Measurements from ENCODE around the gene RAB32.

Gene RAB32

DNA sequence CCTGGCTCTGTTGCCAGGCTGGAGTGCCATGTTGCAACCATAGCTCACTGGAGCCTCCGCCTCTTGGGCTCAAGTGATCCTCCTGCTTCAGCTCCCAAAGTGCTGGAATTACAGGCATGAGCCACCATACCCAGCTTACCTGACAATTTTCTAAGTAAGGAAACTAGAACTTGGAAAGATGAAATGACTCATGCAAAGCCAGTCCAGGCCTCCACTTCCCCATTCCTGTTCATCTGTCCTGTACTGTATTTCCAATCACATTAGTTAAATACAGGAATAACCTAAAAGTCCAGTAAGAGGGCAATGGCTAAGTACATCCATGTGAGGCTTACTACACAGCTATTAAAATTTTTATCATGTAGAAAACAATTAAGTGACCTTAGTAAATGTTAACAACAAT lies 46.9 kb downstream of the RAB32 start:
- Histone ChIP-seq H3K4me1 (no peaks in the 10 kb centered on the region), H3K27ac (no peak overlapping the region), H3K4me2 (ENCODE audit: low read length) (no peak overlapping the region), H3K4me3 (ENCODE audit: low read depth, low read length) (no peak overlapping the region), H3K36me3 (ENCODE audit: control insufficient read depth, insufficient read depth, low read length) (no peaks in the 10 kb centered on the region), H3K9ac (no peak overlapping the region), H3K27me3 (ENCODE audit: control insufficient read depth, insufficient read depth, low read length) (no peaks in the 10 kb centered on the region), H3K9me3 (ENCODE audit: control insufficient read depth, low read length) (no peaks in the 10 kb centered on the region), H3K79me2 (no peaks in the 10 kb centered on the region), H2AFZ (no peak overlapping the region)
- TF ChIP-seq, protein P1, sequence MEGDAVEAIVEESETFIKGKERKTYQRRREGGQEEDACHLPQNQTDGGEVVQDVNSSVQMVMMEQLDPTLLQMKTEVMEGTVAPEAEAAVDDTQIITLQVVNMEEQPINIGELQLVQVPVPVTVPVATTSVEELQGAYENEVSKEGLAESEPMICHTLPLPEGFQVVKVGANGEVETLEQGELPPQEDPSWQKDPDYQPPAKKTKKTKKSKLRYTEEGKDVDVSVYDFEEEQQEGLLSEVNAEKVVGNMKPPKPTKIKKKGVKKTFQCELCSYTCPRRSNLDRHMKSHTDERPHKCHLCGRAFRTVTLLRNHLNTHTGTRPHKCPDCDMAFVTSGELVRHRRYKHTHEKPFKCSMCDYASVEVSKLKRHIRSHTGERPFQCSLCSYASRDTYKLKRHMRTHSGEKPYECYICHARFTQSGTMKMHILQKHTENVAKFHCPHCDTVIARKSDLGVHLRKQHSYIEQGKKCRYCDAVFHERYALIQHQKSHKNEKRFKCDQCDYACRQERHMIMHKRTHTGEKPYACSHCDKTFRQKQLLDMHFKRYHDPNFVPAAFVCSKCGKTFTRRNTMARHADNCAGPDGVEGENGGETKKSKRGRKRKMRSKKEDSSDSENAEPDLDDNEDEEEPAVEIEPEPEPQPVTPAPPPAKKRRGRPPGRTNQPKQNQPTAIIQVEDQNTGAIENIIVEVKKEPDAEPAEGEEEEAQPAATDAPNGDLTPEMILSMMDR (IDR thresholded peaks at IDR 0.05) = no peak

GRCh38 chr6:146592451-146592850 lies 48.8 kb downstream of the RAB32 start:
- Histone ChIP-seq H3K79me2 (no peaks in the 10 kb centered on the region), H3K27me3 (ENCODE audit: control insufficient read depth, insufficient read depth, low read length) (no peaks in the 10 kb centered on the region), H3K4me3 (ENCODE audit: low read depth, low read length) (no peak overlapping the region), H3K36me3 (ENCODE audit: control insufficient read depth, insufficient read depth, low read length) (no peaks in the 10 kb centered on the region), H3K4me2 (ENCODE audit: low read length) (no peak overlapping the region), H3K9ac (no peak overlapping the region), H3K9me3 (ENCODE audit: control insufficient read depth, low read length) (no peaks in the 10 kb centered on the region), H2AFZ (no peak overlapping the region), H3K27ac (no peak overlapping the region), H3K4me1 (no peaks in the 10 kb centered on the region)
- TF ChIP-seq, protein P1 (IDR thresholded peaks at IDR 0.05) = no peak

- TF ChIP-seq, protein P1 (IDR thresholded peaks at IDR 0.05) = no peak
- H3K36me3 ChIP-seq (ENCODE audit: control insufficient read depth, insufficient read depth, low read length) = no peaks in the 10 kb centered on the region
These were observed 50.4 kb downstream of the RAB32 start for GRCh38 chr6:146593986-146594385.

DNA sequence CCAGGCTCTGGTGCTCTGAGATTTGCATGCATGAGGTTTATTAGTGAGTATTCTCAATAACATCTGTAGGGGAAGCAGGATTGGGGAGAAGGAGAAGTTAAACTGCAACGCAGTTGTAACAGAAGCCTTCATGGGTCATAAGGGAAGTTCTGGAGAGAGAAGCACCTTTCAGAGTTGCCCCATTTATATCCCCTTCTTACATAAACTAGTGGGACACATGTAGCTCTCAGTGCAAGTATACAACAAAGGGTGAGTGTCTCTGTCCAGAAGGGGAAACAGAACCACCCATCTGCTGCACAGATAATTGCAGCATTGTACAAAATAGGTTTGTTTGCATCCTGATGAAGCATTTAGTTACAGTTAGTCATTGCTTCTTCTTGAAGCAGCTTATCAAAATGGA lies 50.9 kb downstream of the RAB32 start:
- Histone ChIP-seq H3K4me3 (ENCODE audit: low read depth, low read length) (no peak overlapping the region), H3K4me2 (ENCODE audit: low read length) (no peak overlapping the region), H3K27ac (no peak overlapping the region), H3K27me3 (ENCODE audit: control insufficient read depth, insufficient read depth, low read length) (no peaks in the 10 kb centered on the region), H3K79me2 (no peaks in the 10 kb centered on the region), H3K36me3 (ENCODE audit: control insufficient read depth, insufficient read depth, low read length) (no peaks in the 10 kb centered on the region), H3K4me1 (no peaks in the 10 kb centered on the region), H2AFZ (no peak overlapping the region), H3K9ac (no peak overlapping the region), H3K9me3 (ENCODE audit: control insufficient read depth, low read length) (no peaks in the 10 kb centered on the region)
- TF ChIP-seq, protein P1 (IDR thresholded peaks at IDR 0.05) = no peak

More at GRCh38 chr6:146593986-146594385, 50.4 kb downstream of the RAB32 start:
- H3K9me3 ChIP-seq (ENCODE audit: control insufficient read depth, low read length) = no peaks in the 10 kb centered on the region
- no peaks in the 10 kb centered on the region for H3K27me3 ChIP-seq (ENCODE audit: control insufficient read depth, insufficient read depth, low read length)
- no peaks in the 10 kb centered on the region for H3K4me1 ChIP-seq
- H2AFZ ChIP-seq = no peak overlapping the region
- no peak overlapping the region for H3K27ac ChIP-seq
- H3K79me2 ChIP-seq = no peaks in the 10 kb centered on the region
- no peak overlapping the region for H3K4me3 ChIP-seq (ENCODE audit: low read depth, low read length)
- no peak overlapping the region for H3K9ac ChIP-seq
- no peak overlapping the region for H3K4me2 ChIP-seq (ENCODE audit: low read length)

GRCh38 chr6:146595972-146596731 lies 52.5 kb downstream of the RAB32 start:
- H3K4me1 ChIP-seq = no peaks in the 10 kb centered on the region
- H3K79me2 ChIP-seq = no peaks in the 10 kb centered on the region
- H2AFZ ChIP-seq = no peak overlapping the region
- H3K27me3 ChIP-seq (ENCODE audit: control insufficient read depth, insufficient read depth, low read length) = no peaks in the 10 kb centered on the region
- no peaks in the 10 kb centered on the region for H3K9me3 ChIP-seq (ENCODE audit: control insufficient read depth, low read length)
- no peak overlapping the region for H3K4me3 ChIP-seq (ENCODE audit: low read depth, low read length)
- H3K4me2 ChIP-seq (ENCODE audit: low read length) = no peak overlapping the region
- H3K36me3 ChIP-seq (ENCODE audit: control insufficient read depth, insufficient read depth, low read length) = no peaks in the 10 kb centered on the region
- no peak overlapping the region for H3K9ac ChIP-seq
- no peak overlapping the region for H3K27ac ChIP-seq
- TF ChIP-seq, protein P1 (IDR thresholded peaks at IDR 0.05) = no peak
